Measurements from ENCODE around the gene ZNF385B. TPM values are rescaled to one million over a fixed set of nuclear protein-coding genes. Genes with fewer than 3 reads are reported as not detected.

Gene ZNF385B
- polyA plus RNA-seq, 1 donor (not counting 4 experiments of a cell fraction or from before 2014, with no cell fraction given), result 0.17 TPM

DNA sequence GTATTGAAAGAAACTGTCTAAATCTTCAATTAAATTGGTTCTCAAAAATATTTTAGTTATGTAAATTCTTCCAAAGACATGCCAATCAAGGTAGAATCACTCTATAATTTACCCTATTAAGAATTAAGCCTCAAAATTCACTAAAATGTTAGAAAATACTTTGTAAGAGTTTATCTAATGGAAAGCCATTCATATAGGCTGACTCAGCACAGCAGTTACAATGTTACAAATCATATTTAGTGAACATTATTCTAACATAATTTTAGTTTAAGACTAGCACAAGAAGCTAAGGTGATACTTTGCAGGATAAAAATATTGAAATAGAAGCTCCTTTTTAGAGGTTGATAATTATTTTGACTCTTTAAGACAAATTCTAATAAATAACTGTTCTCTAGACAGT is 137.0 kb downstream of the ZNF385B start:
- no peak overlapping the region for H3K9ac ChIP-seq (ENCODE audit: control insufficient read depth, extremely low read depth, insufficient read depth, low read length)
- H2AFZ ChIP-seq (ENCODE audit: control insufficient read depth, low read length), result no peak overlapping the region
- H3K4me2 ChIP-seq (ENCODE audit: control insufficient read depth, extremely low read depth, insufficient read depth, low read depth, low read length), result no peak overlapping the region
- DNase-seq (ENCODE audit: low read depth, low spot score) (no peak), FAIRE-seq (no peak)
- H3K4me1 ChIP-seq (ENCODE audit: control insufficient read depth, extremely low read depth, insufficient read depth, low read length), result no peaks in the 10 kb centered on the region
- H3K4me3 ChIP-seq (ENCODE audit: control insufficient read depth in 2 of 3, extremely low read depth in 1 of 3, insufficient read depth in 2 of 3, low read depth in 1 of 3, low read length in 3 of 3), result no peak overlapping the region
- H3K9me1 ChIP-seq (ENCODE audit: control insufficient read depth, extremely low read depth, insufficient read depth, low read length), result no peaks in the 10 kb centered on the region
- H4K20me1 ChIP-seq (ENCODE audit: control insufficient read depth, extremely low read depth, insufficient read depth, low read length), result no peaks in the 10 kb centered on the region
- no peaks in the 10 kb centered on the region for H3K36me3 ChIP-seq (ENCODE audit: control insufficient read depth in 2 of 2, extremely low read depth in 1 of 2, insufficient read depth in 2 of 2, low read length in 2 of 2)
- TF ChIP-seq, protein P1, sequence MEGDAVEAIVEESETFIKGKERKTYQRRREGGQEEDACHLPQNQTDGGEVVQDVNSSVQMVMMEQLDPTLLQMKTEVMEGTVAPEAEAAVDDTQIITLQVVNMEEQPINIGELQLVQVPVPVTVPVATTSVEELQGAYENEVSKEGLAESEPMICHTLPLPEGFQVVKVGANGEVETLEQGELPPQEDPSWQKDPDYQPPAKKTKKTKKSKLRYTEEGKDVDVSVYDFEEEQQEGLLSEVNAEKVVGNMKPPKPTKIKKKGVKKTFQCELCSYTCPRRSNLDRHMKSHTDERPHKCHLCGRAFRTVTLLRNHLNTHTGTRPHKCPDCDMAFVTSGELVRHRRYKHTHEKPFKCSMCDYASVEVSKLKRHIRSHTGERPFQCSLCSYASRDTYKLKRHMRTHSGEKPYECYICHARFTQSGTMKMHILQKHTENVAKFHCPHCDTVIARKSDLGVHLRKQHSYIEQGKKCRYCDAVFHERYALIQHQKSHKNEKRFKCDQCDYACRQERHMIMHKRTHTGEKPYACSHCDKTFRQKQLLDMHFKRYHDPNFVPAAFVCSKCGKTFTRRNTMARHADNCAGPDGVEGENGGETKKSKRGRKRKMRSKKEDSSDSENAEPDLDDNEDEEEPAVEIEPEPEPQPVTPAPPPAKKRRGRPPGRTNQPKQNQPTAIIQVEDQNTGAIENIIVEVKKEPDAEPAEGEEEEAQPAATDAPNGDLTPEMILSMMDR (optimal IDR thresholded peaks at IDR 0.05 in 1 of 3, IDR thresholded peaks at IDR 0.05 in 1 of 3, conservative IDR thresholded peaks at IDR 0.05 in 1 of 3; ENCODE audit: extremely low read depth in 1 of 3, insufficient read depth in 2 of 3, low read length in 3 of 3), result no peak
- no peak for TF ChIP-seq EZH2 (IDR thresholded peaks at IDR 0.05; ENCODE audit: low read length)
- dilution Hi-C loops (cut with MboI; ENCODE audit: extremely low pct_ligation_motif_present, low sequenced_read_pairs), result no loop called here
- no peaks in the 10 kb centered on the region for H3K9me3 ChIP-seq (ENCODE audit: control insufficient read depth, low read depth, low read length)
- H3K27ac ChIP-seq (ENCODE audit: control insufficient read depth, insufficient read depth, low read length), result no peak overlapping the region
- H3K27me3 ChIP-seq (ENCODE audit: control insufficient read depth, extremely low read depth, insufficient read depth, low read length), result no peaks in the 10 kb centered on the region
- H3K79me2 ChIP-seq (ENCODE audit: control insufficient read depth, insufficient read depth, low read length), result no peaks in the 10 kb centered on the region

DNA sequence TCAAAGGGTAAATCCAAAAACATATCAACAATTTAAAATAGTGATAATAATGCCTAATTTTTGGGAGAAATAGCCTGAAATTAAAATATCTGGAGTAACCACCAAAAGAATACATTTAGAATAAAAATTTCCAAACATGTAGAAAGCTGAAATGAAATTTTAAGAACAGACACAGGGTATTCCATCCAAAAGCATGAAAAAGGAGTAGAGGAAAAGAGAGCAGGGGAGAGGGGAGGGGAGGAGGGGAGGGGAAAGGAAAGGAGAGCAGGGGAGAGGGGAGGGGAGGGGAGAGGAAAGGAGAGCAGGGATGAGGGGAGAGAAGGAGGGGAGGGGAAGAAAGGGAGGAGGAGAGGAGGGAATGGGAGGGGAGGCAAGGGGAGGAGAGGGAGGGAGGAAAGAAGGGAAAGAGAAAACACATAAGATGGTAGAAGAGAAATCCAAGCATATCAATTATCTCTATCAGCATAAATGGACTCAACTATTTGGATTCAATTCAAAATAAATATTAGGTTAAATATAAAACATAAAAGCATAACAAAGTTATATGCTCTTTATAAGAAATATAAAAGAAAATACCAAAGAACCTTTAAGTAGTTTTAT is 141.1 kb downstream of the ZNF385B start:
- Histone ChIP-seq H3K27ac (ENCODE audit: control insufficient read depth, insufficient read depth, low read length) (no peak overlapping the region), H4K20me1 (ENCODE audit: control insufficient read depth, extremely low read depth, insufficient read depth, low read length) (no peaks in the 10 kb centered on the region), H3K4me3 (ENCODE audit: control insufficient read depth in 2 of 3, extremely low read depth in 1 of 3, insufficient read depth in 2 of 3, low read depth in 1 of 3, low read length in 3 of 3) (no peak overlapping the region), H3K4me1 (ENCODE audit: control insufficient read depth, extremely low read depth, insufficient read depth, low read length) (no peaks in the 10 kb centered on the region), H3K27me3 (ENCODE audit: control insufficient read depth, extremely low read depth, insufficient read depth, low read length) (no peaks in the 10 kb centered on the region), H3K9me3 (ENCODE audit: control insufficient read depth, low read depth, low read length) (no peaks in the 10 kb centered on the region), H3K4me2 (ENCODE audit: control insufficient read depth, extremely low read depth, insufficient read depth, low read depth, low read length) (no peak overlapping the region), H3K36me3 (ENCODE audit: control insufficient read depth in 2 of 2, extremely low read depth in 1 of 2, insufficient read depth in 2 of 2, low read length in 2 of 2) (no peaks in the 10 kb centered on the region), H3K9me1 (ENCODE audit: control insufficient read depth, extremely low read depth, insufficient read depth, low read length) (no peaks in the 10 kb centered on the region), H3K79me2 (ENCODE audit: control insufficient read depth, insufficient read depth, low read length) (no peaks in the 10 kb centered on the region), H2AFZ (ENCODE audit: control insufficient read depth, low read length) (no peak overlapping the region), H3K9ac (ENCODE audit: control insufficient read depth, extremely low read depth, insufficient read depth, low read length) (no peak overlapping the region)
- dilution Hi-C loops (cut with MboI; ENCODE audit: extremely low pct_ligation_motif_present, low sequenced_read_pairs), result no loop called here
- FAIRE-seq (no peak), DNase-seq (ENCODE audit: low read depth, low spot score) (no peak)
- TF ChIP-seq EZH2 (IDR thresholded peaks at IDR 0.05; ENCODE audit: low read length), result no peak
- TF ChIP-seq, protein P1 (optimal IDR thresholded peaks at IDR 0.05 in 1 of 3, IDR thresholded peaks at IDR 0.05 in 1 of 3, conservative IDR thresholded peaks at IDR 0.05 in 1 of 3; ENCODE audit: extremely low read depth in 1 of 3, insufficient read depth in 2 of 3, low read length in 3 of 3), result no peak
